ENCODE results near the gene ETNK1. TPM values are rescaled to one million over a fixed set of nuclear protein-coding genes. Genes with fewer than 3 reads are reported as not detected.

Gene ETNK1
- total RNA-seq, 1 donor from 2014 or later, result 118 TPM

DNA sequence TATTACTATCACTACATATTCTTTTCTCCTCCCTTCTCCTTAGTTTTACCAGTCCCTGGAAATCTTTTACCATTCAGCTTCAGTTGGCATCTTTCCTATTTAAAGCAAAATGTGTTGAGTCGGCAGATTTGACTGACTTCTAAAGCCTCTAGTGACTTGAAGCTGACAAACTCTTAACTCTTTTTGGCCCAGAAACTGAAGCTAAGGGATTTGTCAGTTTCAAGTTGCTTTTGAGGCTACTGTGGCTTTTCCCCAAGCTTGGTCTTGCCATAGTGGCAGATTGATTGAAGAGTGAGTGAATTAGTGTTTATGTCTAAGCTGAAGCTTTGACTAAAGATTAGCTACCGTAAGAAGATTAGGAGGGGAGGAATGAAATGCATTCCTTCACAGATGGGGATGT is 104.0 kb downstream of the ETNK1 start:
- no peaks in the 10 kb centered on the region for H3K4me1 Mint-ChIP-seq (ENCODE audit: low read depth, unreplicated experiment)
- H3K9me3 Mint-ChIP-seq (ENCODE audit: unreplicated experiment), result peaks cover 2% of the 10 kb centered on the region
- H3K4me3 Mint-ChIP-seq (ENCODE audit: unreplicated experiment), result no peak overlapping the region
- TF ChIP-seq, protein P1, sequence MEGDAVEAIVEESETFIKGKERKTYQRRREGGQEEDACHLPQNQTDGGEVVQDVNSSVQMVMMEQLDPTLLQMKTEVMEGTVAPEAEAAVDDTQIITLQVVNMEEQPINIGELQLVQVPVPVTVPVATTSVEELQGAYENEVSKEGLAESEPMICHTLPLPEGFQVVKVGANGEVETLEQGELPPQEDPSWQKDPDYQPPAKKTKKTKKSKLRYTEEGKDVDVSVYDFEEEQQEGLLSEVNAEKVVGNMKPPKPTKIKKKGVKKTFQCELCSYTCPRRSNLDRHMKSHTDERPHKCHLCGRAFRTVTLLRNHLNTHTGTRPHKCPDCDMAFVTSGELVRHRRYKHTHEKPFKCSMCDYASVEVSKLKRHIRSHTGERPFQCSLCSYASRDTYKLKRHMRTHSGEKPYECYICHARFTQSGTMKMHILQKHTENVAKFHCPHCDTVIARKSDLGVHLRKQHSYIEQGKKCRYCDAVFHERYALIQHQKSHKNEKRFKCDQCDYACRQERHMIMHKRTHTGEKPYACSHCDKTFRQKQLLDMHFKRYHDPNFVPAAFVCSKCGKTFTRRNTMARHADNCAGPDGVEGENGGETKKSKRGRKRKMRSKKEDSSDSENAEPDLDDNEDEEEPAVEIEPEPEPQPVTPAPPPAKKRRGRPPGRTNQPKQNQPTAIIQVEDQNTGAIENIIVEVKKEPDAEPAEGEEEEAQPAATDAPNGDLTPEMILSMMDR (IDR thresholded peaks at IDR 0.05; ENCODE audit: partially characterized antibody, unreplicated experiment), result no peak
- no peaks in the 10 kb centered on the region for H3K27me3 Mint-ChIP-seq (ENCODE audit: unreplicated experiment)
- H3K36me3 Mint-ChIP-seq (ENCODE audit: unreplicated experiment), result no peaks in the 10 kb centered on the region
- H3K27ac Mint-ChIP-seq (ENCODE audit: unreplicated experiment), result no peak overlapping the region
- DNase-seq, result no peak

DNA sequence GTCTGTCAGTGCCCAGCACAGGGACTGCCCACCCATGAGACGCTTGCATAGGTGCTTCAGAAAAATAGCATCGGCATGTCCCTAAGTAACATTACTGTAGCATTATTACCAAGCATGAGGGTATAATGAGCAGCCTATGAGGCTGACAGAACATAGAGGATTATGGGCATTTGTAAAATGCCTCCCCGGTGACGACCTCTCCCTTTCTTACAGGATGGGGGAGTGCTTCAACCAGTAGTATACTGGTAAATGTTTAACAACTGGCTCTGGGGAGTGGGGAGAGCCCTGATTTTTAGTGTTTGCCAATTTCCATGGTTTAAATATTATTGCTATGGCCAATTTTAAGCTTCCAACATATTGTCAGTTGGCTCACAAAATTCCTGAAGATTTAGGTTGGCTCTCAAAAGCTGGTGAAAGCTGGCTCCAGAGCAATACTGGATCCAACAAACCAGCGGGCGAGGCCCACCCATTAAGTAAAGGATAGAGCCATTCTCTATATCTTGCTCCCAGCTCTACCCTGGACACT is 104.5 kb downstream of the ETNK1 start:
- no peak overlapping the region for H3K4me3 Mint-ChIP-seq (ENCODE audit: unreplicated experiment)
- no peaks in the 10 kb centered on the region for H3K4me1 Mint-ChIP-seq (ENCODE audit: low read depth, unreplicated experiment)
- no peak for DNase-seq
- no peaks in the 10 kb centered on the region for H3K27me3 Mint-ChIP-seq (ENCODE audit: unreplicated experiment)
- TF ChIP-seq, protein P1 (IDR thresholded peaks at IDR 0.05; ENCODE audit: partially characterized antibody, unreplicated experiment), result no peak
- H3K27ac Mint-ChIP-seq (ENCODE audit: unreplicated experiment), result no peak overlapping the region
- peaks cover 2% of the 10 kb centered on the region for H3K9me3 Mint-ChIP-seq (ENCODE audit: unreplicated experiment)
- H3K36me3 Mint-ChIP-seq (ENCODE audit: unreplicated experiment), result no peaks in the 10 kb centered on the region

DNA sequence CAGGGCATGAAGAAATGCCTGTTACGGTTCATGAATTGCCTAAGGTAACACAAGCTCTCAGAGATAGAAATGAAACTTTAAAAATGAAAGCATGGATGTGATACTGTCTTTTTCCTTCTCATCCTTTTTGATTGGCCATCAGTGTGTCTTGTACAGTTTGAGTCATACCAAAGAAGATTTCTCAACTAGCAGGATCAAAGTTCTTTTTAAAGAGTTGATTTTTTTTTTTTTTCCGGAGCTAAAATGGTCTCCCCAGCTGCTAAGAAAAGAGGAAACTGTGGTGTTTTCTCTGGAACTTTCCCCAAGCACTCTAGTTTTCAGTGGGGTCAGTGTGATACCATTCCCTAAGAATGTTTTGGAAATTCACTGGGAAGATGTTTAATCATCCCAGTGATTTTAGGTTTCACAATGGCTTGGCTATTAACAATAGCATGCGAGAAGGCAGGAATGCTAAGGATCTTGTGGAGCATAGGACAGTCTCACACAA is 105.0 kb downstream of the ETNK1 start:
- TF ChIP-seq, protein P1 (IDR thresholded peaks at IDR 0.05; ENCODE audit: partially characterized antibody, unreplicated experiment), result no peak
- no peak for DNase-seq
- Mint-ChIP-seq H3K27me3 (ENCODE audit: unreplicated experiment) (no peaks in the 10 kb centered on the region), H3K4me1 (ENCODE audit: low read depth, unreplicated experiment) (no peaks in the 10 kb centered on the region), H3K27ac (ENCODE audit: unreplicated experiment) (no peak overlapping the region), H3K9me3 (ENCODE audit: unreplicated experiment) (peaks cover 2% of the 10 kb centered on the region), H3K36me3 (ENCODE audit: unreplicated experiment) (no peaks in the 10 kb centered on the region), H3K4me3 (ENCODE audit: unreplicated experiment) (no peak overlapping the region)

DNA sequence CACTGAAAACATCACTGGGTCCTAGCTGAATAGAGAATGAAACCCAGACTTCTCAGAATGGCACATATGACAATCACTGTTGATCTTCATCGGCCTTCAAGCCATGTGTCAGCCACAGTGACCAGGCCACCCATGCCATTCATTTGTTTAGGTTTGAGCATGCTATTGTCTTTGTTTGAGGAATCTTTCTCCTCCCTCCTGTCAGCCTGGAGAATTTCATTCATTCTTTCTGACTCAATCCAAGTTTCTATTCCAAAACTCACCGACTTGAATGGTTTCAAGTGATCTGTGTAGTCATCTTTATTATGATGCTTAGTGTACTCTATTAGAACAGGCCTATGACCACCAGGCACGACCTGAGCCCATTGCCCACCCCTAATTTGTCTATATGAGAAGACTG is 106.3 kb downstream of the ETNK1 start:
- Mint-ChIP-seq H3K27me3 (ENCODE audit: unreplicated experiment) (no peaks in the 10 kb centered on the region), H3K36me3 (ENCODE audit: unreplicated experiment) (no peaks in the 10 kb centered on the region), H3K4me1 (ENCODE audit: low read depth, unreplicated experiment) (no peaks in the 10 kb centered on the region), H3K4me3 (ENCODE audit: unreplicated experiment) (no peak overlapping the region), H3K27ac (ENCODE audit: unreplicated experiment) (no peak overlapping the region), H3K9me3 (ENCODE audit: unreplicated experiment) (peaks cover 2% of the 10 kb centered on the region)
- TF ChIP-seq, protein P1 (IDR thresholded peaks at IDR 0.05; ENCODE audit: partially characterized antibody, unreplicated experiment), result no peak
- no peak for DNase-seq

DNA sequence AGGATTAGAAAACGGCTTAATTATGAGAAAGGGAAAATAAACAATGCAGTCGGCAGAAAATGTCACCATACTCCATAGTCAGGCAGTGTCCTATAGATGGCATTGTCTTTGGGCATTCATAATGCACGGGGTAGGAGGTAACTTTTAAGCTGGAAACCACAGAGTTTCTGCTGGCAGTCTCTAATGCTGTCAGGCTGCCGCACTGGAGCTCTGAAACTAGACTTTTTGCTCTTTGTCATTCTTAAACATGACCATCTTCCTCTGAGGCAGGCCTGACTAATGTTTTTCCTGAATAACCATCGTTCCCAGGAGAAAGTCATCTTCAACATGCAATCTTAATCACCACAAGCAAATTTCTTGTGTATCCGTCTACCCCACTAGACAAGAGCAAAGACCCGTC is 108.8 kb downstream of the ETNK1 start:
- peaks cover 2% of the 10 kb centered on the region for H3K9me3 Mint-ChIP-seq (ENCODE audit: unreplicated experiment)
- H3K4me1 Mint-ChIP-seq (ENCODE audit: low read depth, unreplicated experiment), result no peaks in the 10 kb centered on the region
- DNase-seq, result no peak
- no peaks in the 10 kb centered on the region for H3K36me3 Mint-ChIP-seq (ENCODE audit: unreplicated experiment)
- H3K4me3 Mint-ChIP-seq (ENCODE audit: unreplicated experiment), result no peak overlapping the region
- no peaks in the 10 kb centered on the region for H3K27me3 Mint-ChIP-seq (ENCODE audit: unreplicated experiment)
- no peak overlapping the region for H3K27ac Mint-ChIP-seq (ENCODE audit: unreplicated experiment)
- TF ChIP-seq, protein P1 (IDR thresholded peaks at IDR 0.05; ENCODE audit: partially characterized antibody, unreplicated experiment), result no peak

All from glutamatergic neuron (in vitro differentiated cells).